Measurements from ENCODE around the gene XRN1.

Gene XRN1

GRCh38 chr3:142279965-142280590, 167.8 kb downstream of the XRN1 start:
- Histone ChIP-seq H3K4me3 (ENCODE audit: low read depth in 1 of 2, low read length in 2 of 2) (no peak overlapping the region), H3K27me3 (ENCODE audit: control insufficient read depth in 1 of 2, insufficient read depth in 2 of 2, low read length in 2 of 2) (no peaks in the 10 kb centered on the region), H3K9me3 (ENCODE audit: control insufficient read depth in 1 of 2, low read length in 2 of 2) (no peaks in the 10 kb centered on the region), H3K27ac (ENCODE audit: low read depth, low read length) (no peak overlapping the region), H3K9ac (ENCODE audit: low read depth in 1 of 2, low read length in 2 of 2) (no peak overlapping the region), H3K4me1 (ENCODE audit: control insufficient read depth in 1 of 2, insufficient read depth in 2 of 2, low read length in 2 of 2) (peaks cover 4 to 5% of the 10 kb centered on the region in 2 donors), H3K36me3 (ENCODE audit: control insufficient read depth in 1 of 2, insufficient read depth in 2 of 2, low read length in 2 of 2) (no peaks in the 10 kb centered on the region)

- Histone ChIP-seq H3K27ac (ENCODE audit: low read depth, low read length) (no peak overlapping the region), H3K4me3 (ENCODE audit: low read depth in 1 of 2, low read length in 2 of 2) (no peak overlapping the region), H3K36me3 (ENCODE audit: control insufficient read depth in 1 of 2, insufficient read depth in 2 of 2, low read length in 2 of 2) (no peaks in the 10 kb centered on the region), H3K9ac (ENCODE audit: low read depth in 1 of 2, low read length in 2 of 2) (no peak overlapping the region), H3K4me1 (ENCODE audit: control insufficient read depth in 1 of 2, insufficient read depth in 2 of 2, low read length in 2 of 2) (peaks cover 0 to 5% of the 10 kb centered on the region in 2 donors), H3K9me3 (ENCODE audit: control insufficient read depth in 1 of 2, low read length in 2 of 2) (no peaks in the 10 kb centered on the region), H3K27me3 (ENCODE audit: control insufficient read depth in 1 of 2, insufficient read depth in 2 of 2, low read length in 2 of 2) (no peaks in the 10 kb centered on the region)
Observed at GRCh38 chr3:142278451-142278850, 169.4 kb downstream of the XRN1 start.

- Histone ChIP-seq H3K36me3 (ENCODE audit: control insufficient read depth in 1 of 2, insufficient read depth in 2 of 2, low read length in 2 of 2) (no peaks in the 10 kb centered on the region), H3K4me3 (ENCODE audit: low read depth in 1 of 2, low read length in 2 of 2) (no peak overlapping the region), H3K27ac (ENCODE audit: low read depth, low read length) (no peak overlapping the region), H3K9ac (ENCODE audit: low read depth in 1 of 2, low read length in 2 of 2) (no peak overlapping the region), H3K4me1 (ENCODE audit: control insufficient read depth in 1 of 2, insufficient read depth in 2 of 2, low read length in 2 of 2) (peaks cover 0 to 5% of the 10 kb centered on the region in 2 donors), H3K9me3 (ENCODE audit: control insufficient read depth in 1 of 2, low read length in 2 of 2) (no peaks in the 10 kb centered on the region), H3K27me3 (ENCODE audit: control insufficient read depth in 1 of 2, insufficient read depth in 2 of 2, low read length in 2 of 2) (no peaks in the 10 kb centered on the region)
Observed at GRCh38 chr3:142276781-142277180, 171.1 kb downstream of the XRN1 start.

GRCh38 chr3:142275856-142276255, 172.0 kb downstream of the XRN1 start:
- Histone ChIP-seq H3K27me3 (ENCODE audit: control insufficient read depth in 1 of 2, insufficient read depth in 2 of 2, low read length in 2 of 2) (no peaks in the 10 kb centered on the region), H3K27ac (ENCODE audit: low read depth, low read length) (no peak overlapping the region), H3K9me3 (ENCODE audit: control insufficient read depth in 1 of 2, low read length in 2 of 2) (no peaks in the 10 kb centered on the region), H3K36me3 (ENCODE audit: control insufficient read depth in 1 of 2, insufficient read depth in 2 of 2, low read length in 2 of 2) (no peaks in the 10 kb centered on the region), H3K9ac (ENCODE audit: low read depth in 1 of 2, low read length in 2 of 2) (no peak overlapping the region), H3K4me1 (ENCODE audit: control insufficient read depth in 1 of 2, insufficient read depth in 2 of 2, low read length in 2 of 2) (peaks cover 0 to 5% of the 10 kb centered on the region in 2 donors), H3K4me3 (ENCODE audit: low read depth in 1 of 2, low read length in 2 of 2) (no peak overlapping the region)

GRCh38 chr3:142274908-142275307, 172.9 kb downstream of the XRN1 start:
- Histone ChIP-seq H3K9me3 (ENCODE audit: control insufficient read depth in 1 of 2, low read length in 2 of 2) (no peaks in the 10 kb centered on the region), H3K27me3 (ENCODE audit: control insufficient read depth in 1 of 2, insufficient read depth in 2 of 2, low read length in 2 of 2) (no peaks in the 10 kb centered on the region), H3K4me1 (ENCODE audit: control insufficient read depth in 1 of 2, insufficient read depth in 2 of 2, low read length in 2 of 2) (peaks cover 0 to 5% of the 10 kb centered on the region in 2 donors), H3K36me3 (ENCODE audit: control insufficient read depth in 1 of 2, insufficient read depth in 2 of 2, low read length in 2 of 2) (no peaks in the 10 kb centered on the region), H3K27ac (ENCODE audit: low read depth, low read length) (no peak overlapping the region), H3K9ac (ENCODE audit: low read depth in 1 of 2, low read length in 2 of 2) (no peak overlapping the region), H3K4me3 (ENCODE audit: low read depth in 1 of 2, low read length in 2 of 2) (no peak overlapping the region)

GRCh38 chr3:142273501-142273900, 174.3 kb downstream of the XRN1 start:
- peaks cover 0 to 5% of the 10 kb centered on the region in 2 donors for H3K4me1 ChIP-seq (ENCODE audit: control insufficient read depth in 1 of 2, insufficient read depth in 2 of 2, low read length in 2 of 2)
- H3K36me3 ChIP-seq (ENCODE audit: control insufficient read depth in 1 of 2, insufficient read depth in 2 of 2, low read length in 2 of 2): no peaks in the 10 kb centered on the region
- H3K27ac ChIP-seq (ENCODE audit: low read depth, low read length): no peak overlapping the region
- H3K4me3 ChIP-seq (ENCODE audit: low read depth in 1 of 2, low read length in 2 of 2): no peak overlapping the region
- no peak overlapping the region for H3K9ac ChIP-seq (ENCODE audit: low read depth in 1 of 2, low read length in 2 of 2)
- H3K27me3 ChIP-seq (ENCODE audit: control insufficient read depth in 1 of 2, insufficient read depth in 2 of 2, low read length in 2 of 2): no peaks in the 10 kb centered on the region
- no peaks in the 10 kb centered on the region for H3K9me3 ChIP-seq (ENCODE audit: control insufficient read depth in 1 of 2, low read length in 2 of 2)

- Histone ChIP-seq H3K9ac (ENCODE audit: low read depth in 1 of 2, low read length in 2 of 2) (no peak overlapping the region), H3K27ac (ENCODE audit: low read depth, low read length) (no peak overlapping the region), H3K27me3 (ENCODE audit: control insufficient read depth in 1 of 2, insufficient read depth in 2 of 2, low read length in 2 of 2) (no peaks in the 10 kb centered on the region), H3K9me3 (ENCODE audit: control insufficient read depth in 1 of 2, low read length in 2 of 2) (no peaks in the 10 kb centered on the region), H3K4me3 (ENCODE audit: low read depth in 1 of 2, low read length in 2 of 2) (no peak overlapping the region), H3K36me3 (ENCODE audit: control insufficient read depth in 1 of 2, insufficient read depth in 2 of 2, low read length in 2 of 2) (no peaks in the 10 kb centered on the region), H3K4me1 (ENCODE audit: control insufficient read depth in 1 of 2, insufficient read depth in 2 of 2, low read length in 2 of 2) (peaks cover 0 to 7% of the 10 kb centered on the region in 2 donors)
Observed at GRCh38 chr3:142272200-142272891, 175.5 kb downstream of the XRN1 start.

GRCh38 chr3:142270407-142270806, 177.4 kb downstream of the XRN1 start:
- H3K9ac ChIP-seq (ENCODE audit: low read depth in 1 of 2, low read length in 2 of 2): no peak overlapping the region
- H3K4me1 ChIP-seq (ENCODE audit: control insufficient read depth in 1 of 2, insufficient read depth in 2 of 2, low read length in 2 of 2): peaks cover 0 to 6% of the 10 kb centered on the region in 2 donors
- no peak overlapping the region for H3K27ac ChIP-seq (ENCODE audit: low read depth, low read length)
- H3K4me3 ChIP-seq (ENCODE audit: low read depth in 1 of 2, low read length in 2 of 2): no peak overlapping the region
- no peaks in the 10 kb centered on the region for H3K9me3 ChIP-seq (ENCODE audit: control insufficient read depth in 1 of 2, low read length in 2 of 2)
- H3K36me3 ChIP-seq (ENCODE audit: control insufficient read depth in 1 of 2, insufficient read depth in 2 of 2, low read length in 2 of 2): no peaks in the 10 kb centered on the region
- H3K27me3 ChIP-seq (ENCODE audit: control insufficient read depth in 1 of 2, insufficient read depth in 2 of 2, low read length in 2 of 2): no peaks in the 10 kb centered on the region

GRCh38 chr3:142269767-142270166, 178.1 kb downstream of the XRN1 start:
- H3K9ac ChIP-seq (ENCODE audit: low read depth in 1 of 2, low read length in 2 of 2): no peak overlapping the region
- no peaks in the 10 kb centered on the region for H3K27me3 ChIP-seq (ENCODE audit: control insufficient read depth in 1 of 2, insufficient read depth in 2 of 2, low read length in 2 of 2)
- H3K36me3 ChIP-seq (ENCODE audit: control insufficient read depth in 1 of 2, insufficient read depth in 2 of 2, low read length in 2 of 2): no peaks in the 10 kb centered on the region
- no peak overlapping the region for H3K4me3 ChIP-seq (ENCODE audit: low read depth in 1 of 2, low read length in 2 of 2)
- H3K27ac ChIP-seq (ENCODE audit: low read depth, low read length): no peak overlapping the region
- no peaks in the 10 kb centered on the region for H3K9me3 ChIP-seq (ENCODE audit: control insufficient read depth in 1 of 2, low read length in 2 of 2)
- H3K4me1 ChIP-seq (ENCODE audit: control insufficient read depth in 1 of 2, insufficient read depth in 2 of 2, low read length in 2 of 2): peaks cover 0 to 5% of the 10 kb centered on the region in 2 donors

GRCh38 chr3:142268426-142268825, 179.4 kb downstream of the XRN1 start:
- Histone ChIP-seq H3K4me3 (ENCODE audit: low read depth in 1 of 2, low read length in 2 of 2) (no peak overlapping the region), H3K9me3 (ENCODE audit: control insufficient read depth in 1 of 2, low read length in 2 of 2) (no peaks in the 10 kb centered on the region), H3K9ac (ENCODE audit: low read depth in 1 of 2, low read length in 2 of 2) (no peak overlapping the region), H3K4me1 (ENCODE audit: control insufficient read depth in 1 of 2, insufficient read depth in 2 of 2, low read length in 2 of 2) (peaks cover 0 to 5% of the 10 kb centered on the region in 2 donors), H3K27me3 (ENCODE audit: control insufficient read depth in 1 of 2, insufficient read depth in 2 of 2, low read length in 2 of 2) (no peaks in the 10 kb centered on the region), H3K36me3 (ENCODE audit: control insufficient read depth in 1 of 2, insufficient read depth in 2 of 2, low read length in 2 of 2) (no peaks in the 10 kb centered on the region), H3K27ac (ENCODE audit: low read depth, low read length) (no peak overlapping the region)
